ENCODE measurements around the gene OPA3.

DNA sequence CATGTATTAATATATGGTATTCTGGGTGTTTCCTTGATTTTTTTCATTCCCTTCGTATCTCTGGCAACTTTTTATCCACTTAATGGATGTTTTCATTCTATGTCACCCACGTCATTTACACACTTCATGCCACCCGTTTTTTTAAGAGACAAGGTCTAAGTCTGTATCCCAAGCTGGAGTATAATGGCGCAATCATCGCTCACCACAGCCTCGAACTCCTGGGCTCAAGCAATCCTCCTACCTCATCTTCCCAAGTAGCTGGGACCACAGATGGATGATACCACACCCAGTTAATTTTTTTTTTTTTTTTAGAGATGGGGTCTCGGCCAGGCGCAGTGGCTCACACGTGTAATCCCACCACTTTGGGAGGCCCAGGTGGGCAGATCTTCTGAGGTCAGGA is 80.7 kb downstream of the OPA3 start:
- TF ChIP-seq EP300 (IDR thresholded peaks at IDR 0.05) (no peak), POLR2A (IDR thresholded peaks at IDR 0.05) (no peak)

All from tibial nerve (tissue), 3 donors.